SKM-1 treated with dmso at 0.1 percent for 144 hours (cell line): Measurements from ENCODE around the gene RNF4.
A peak's percentile ranks its signal among the peaks of the same experiment; 100 is the strongest.

ENCODE experiments used
- DNase-seq: peaks from one replicate; lab custom pipeline; 2025; ENCODE audit not compliant: unreplicated experiment; lab: John Stamatoyannopoulos, UW

RNF4 gene

DNA sequence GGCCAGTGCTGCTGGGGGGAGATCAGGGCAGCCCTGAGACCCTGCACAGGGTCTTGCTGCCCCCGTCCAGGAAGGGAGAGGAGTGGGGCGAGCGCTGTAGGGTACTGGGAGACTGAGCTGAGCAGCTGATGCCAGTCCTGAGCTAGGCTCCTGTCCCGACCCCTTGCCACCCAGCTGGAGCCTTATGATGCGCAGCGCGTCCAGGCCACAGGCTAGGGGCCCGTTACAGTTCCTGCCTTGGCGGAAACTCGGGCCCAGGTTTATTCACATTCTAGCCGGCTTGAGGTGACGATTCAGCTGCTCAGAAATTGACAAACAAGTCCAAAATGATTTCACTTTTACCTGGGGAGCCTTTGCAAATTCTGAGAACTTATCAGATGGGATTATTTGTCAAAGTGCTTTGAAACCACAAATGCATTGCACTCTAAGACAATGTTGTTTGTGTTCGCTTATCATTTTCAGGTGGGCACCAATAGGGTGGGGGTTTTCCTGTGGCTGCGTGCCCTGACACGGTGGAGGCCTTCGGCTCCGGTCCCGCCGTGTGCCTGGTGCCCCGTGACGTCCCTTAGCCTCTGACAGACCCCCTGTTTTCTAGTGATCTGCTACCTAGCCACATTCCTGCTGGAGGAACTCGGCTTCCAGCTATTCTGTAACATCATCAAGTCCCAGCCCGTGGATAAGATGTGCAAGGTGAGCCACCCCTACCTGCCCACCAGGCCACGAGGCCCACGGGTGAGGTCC lies 31.3 kb upstream of the RNF4 start:
- DNase-seq = no peak

DNA sequence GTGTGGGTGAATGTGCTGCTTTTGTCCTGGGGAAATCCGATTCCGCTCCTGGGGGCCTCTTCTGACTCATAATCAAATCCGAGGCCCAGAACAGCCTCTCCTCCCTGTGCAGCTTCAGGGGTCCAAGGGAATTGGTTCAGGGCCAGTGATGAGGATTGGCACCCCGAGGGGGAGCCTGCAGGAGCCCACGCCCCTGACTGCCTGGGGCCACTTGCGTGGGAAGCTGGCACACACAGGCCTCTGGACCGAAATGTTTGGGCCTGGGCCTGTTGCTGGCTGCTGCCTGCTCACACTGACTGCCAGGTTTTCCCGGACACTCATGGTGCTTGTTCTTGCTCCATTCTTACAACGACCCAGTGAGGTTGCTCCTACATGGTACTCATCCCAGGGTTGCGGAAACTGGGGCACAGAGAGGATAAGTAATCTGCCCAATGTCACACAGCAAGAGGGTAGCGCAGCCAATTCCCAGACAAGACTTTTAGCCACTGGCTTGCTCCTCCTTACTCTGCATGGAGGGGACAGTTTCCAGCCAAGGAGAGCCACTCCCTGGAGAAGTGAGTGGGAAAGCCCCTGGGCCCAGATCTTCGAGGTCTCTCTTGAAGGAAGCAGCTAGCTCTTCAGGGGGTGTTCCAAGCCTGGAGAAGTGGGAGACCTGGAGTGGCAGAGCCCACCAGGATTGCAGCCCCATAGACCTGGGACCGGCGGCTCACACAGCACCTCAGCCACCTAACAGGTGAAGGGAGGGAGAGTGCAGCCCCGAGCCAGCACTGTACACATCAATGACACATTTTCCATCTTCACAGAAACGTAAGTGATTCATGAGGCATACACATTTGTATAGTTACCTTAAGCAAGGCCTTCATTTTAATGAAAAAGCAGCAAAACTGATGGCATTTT lies 29.8 kb upstream of the RNF4 start:
- DNase-seq = no peak

DNA sequence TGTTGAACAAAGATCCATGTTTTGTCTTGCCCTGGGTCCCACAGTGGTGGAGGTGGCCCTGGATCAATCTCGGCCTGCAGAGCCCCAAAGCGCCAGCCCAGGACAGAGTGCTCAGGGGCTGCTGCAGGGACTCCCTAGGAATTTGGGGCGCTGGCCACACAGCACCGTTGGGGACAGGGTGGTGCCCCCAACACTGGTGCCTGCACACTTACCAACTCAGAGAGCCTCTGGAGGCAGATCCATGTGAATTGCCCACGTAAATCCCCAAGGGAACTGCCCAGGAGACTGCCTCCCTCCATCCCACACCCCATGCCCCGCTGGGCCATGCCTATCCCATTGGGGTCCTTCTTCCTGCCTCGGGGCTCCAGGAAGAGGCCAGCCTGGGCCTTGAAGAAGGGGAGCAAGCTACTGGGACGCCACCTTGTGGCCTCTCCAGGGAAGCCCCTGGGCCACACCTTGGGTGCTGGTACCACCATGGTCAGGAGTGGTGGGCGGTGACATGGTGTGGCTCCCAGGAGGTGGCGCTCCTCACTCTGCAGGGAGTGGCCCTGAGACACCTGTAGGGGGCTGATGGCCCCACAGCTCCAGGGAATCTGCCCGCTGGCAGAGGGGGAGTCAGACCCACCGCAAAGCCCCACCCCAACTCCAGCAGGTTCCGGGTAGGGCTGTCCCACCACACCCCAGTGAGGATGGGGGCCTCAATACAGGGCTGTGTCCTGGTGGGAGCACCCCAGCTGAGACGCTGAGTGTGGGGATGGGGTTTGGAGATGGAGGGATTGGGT lies 27.3 kb upstream of the RNF4 start:
- DNase-seq = peak; percentile 74

DNA sequence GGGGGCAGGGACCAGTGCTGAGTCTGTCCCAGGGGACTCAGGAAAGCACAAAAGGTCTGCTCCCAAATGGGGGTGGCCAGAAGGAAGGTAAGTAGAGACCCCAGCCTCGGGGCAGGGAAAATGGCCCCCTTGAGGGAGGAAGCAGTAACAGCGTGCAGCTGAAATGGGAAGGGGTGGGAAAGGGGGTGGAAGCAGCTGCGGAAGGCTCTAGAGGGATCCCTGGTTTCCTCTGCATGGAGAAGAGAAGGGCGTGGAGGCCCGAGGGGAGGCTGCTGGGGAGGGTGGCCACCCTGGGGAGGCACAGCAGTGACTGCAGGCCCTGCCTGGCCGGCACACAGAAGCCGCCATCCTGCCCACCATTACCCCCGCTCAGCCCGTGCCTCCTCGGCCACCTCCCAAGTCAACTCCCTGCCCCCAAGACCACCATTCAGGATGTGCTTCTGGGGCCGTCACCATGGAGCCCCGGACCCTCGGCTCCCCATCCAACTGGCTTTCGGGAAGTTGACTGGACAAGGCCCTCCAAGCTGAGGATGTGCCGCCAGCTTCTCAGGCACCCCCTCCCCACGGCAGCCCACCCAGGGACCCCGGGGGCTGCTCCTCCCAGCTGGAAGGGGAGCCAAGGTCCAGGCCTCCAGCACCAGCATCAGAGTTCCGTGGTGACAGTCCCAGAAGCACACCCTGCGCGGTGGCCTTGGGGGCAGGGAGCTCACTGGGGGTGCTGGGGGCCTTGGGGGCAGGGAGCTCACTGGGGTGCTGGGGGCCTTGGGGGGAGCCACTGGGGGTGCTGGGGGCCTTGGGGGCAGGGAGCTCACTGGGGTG lies 26.5 kb upstream of the RNF4 start:
- DNase-seq = no peak

DNA sequence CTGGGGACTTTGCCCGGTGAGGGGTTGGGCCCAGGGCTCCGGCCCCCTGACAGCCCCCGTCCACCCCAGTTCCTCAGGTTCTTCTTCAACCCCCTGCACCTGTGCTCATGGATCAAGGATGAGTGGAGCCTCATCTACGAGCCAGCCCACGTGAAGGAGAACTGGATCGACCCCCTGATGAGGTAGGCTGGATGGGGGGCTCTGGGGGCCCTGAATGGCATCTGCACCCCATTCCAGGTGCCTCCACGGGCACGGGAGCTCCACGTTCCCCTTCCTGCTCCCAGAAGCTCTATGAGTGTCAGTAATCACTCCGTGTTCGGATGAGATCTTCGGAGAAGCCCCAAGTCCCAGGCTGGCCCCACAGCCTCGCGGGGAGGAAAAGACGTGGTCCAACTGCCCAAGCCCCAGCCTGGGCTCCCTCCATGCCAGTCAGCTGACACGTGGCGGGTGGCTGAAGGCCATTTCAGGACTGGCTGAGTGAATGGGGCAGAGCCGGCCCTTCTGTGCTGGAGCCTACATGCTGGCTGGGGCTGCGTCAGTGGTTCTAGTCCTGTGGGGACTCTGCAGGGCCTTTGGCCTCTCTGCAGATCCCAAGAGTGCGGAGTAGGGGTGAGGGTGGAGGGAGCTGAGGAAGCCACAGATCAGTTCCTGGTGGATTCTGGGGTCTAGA lies 25.7 kb upstream of the RNF4 start:
- DNase-seq = no peak

DNA sequence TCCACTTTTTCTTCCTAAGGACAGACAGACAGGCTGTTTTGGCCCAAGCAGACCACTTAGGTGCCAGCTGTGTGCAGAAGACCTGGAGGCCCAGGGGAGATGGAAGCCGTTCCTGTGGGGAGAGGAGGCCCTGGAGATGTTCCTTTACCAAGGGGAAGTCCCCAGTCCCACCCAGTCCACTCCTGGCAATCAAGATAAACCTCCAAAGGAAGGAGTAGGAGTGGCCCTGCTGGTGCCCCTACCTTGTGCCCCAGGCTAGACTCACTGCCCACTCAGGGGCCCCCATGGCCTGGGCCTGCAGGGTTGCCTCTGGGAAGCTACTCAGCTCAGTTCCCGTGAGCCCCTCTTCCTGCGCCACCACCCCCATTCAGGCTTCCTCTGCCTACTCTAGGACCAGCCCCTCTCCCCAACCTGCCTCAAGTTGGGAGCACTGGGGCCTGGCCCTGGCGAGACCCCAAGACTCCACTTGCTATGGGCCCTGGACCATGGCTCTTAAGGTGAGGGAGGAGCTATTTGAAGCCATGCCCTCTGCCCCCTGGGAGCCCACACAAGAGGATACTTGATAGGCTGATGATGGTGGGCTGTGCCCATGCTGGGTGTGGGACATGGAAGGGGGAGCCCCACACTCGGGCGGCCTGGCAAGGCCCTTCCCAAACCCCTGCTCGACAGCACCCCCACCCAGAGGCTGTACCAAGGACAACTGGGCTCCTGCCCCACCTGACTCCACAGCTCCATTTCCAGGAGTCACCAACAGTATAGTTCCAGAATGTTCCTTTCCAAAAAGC lies 24.8 kb upstream of the RNF4 start:
- DNase-seq = no peak

DNA sequence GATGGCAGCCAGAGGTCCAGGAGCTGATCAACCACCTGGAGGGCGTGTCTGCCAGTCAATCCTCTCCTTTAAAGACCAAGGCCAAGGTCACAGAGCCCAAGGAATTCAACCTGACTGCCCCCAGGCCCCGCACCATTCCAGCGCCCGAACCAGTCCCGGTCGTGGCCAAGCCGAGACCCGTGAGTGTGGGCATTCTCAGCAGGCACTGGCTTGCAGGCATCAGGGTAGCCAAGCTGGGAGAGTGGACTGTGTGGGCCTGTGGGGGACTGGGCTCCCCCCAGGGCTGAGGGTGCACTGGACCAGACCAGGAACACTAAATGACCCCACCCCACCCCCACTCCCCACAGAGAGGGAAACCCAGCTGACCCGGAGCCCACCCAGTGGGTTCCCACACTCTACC lies 23.8 kb upstream of the RNF4 start:
- no peak for DNase-seq

DNA sequence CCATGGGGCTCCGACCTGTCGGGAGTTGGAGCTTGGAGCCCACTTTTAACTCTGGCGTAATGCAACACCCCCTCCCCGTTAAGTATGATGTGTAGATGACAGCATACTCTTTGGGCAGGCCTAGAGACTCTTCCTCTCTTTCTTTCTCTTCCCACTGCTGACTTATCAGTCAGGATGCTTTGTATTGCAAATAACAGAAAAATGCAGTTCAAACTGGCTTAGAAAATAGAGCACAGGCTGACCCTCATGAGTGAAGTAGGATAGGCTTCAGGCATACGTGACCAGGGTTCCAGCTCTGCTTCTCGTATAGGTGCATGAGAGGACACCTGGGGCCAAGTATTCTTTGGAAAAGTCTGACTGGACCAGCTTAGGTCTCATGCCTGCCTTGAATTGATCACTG lies 23.3 kb upstream of the RNF4 start:
- no peak for DNase-seq

DNA sequence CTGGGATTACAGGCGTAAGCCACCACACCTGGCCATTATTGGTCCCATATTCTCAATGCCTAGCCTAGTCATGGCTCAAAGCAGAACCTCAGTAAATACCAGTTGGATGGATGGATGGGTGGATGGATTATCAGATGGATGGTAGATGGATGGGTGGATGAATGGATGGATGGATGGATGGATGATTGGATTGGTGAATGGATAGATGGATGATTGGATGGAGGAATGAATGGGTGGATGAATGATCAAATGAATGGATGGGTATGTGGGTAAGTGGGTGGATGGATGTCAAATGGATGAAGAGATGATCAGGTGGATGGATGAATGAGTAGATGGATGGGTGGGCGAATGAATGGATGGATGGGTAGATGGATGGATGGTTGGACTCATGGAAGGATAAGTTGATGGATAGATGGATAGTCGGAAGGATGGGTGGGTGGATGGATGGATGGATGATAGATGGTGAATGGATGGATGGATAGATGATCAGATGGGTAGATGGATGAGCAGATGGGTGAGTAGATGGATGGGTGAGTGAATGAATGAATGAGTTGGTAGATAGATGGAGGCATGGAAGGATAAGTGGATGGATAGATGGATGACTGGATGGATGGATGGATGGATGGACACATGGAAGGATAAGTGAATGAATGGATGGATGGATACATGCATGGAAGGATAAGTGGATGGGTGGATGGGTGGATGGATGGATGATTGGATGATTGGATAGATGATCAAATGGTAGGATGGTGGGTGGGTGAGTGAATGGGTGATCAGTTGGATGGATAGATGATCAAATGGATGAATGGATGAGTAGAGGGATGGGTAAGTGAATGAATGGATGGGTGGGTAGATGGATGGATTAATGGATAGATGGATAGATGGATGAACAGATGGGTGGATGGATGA lies 22.0 kb upstream of the RNF4 start:
- no peak for DNase-seq

DNA sequence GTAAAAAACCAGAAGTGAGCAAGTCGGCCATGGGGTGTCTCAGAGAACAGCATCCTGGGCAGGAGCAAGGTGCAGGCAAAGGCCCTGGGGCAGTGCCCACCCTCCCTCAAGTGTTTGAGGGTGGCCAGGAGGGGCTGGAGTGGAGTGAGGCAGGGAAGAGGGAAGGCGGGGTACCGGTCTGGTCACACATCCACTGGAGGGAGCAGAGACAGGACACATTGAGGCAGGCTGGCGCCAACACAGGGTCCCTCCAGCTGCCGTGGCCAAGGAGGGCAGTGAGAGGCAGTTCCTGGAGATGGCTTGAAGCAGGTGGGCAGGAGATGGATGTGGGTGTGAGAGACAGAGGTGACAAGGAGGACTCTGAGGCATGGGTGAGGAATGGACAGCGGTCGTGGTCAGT lies 20.3 kb upstream of the RNF4 start:
- DNase-seq = no peak

DNA sequence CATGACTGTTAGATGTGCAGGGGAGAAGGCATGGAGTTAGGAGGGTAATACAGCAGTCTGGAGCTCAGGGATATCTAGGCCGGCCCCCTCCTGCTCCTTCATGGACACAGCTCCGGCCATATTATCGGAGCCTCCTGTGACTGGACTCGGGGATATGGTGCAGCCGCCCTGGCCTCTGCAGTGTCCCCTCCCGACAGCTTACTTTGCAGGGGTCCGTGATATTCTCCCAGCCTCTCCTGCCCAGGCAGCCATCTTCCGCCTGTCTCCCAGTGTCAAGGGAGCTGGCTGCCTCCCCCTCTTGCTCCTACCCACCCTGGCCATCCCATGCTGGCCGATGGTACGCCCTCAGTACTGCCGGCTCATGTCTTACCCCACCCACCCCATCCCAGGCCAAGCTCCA lies 19.9 kb upstream of the RNF4 start:
- no peak for DNase-seq

DNA sequence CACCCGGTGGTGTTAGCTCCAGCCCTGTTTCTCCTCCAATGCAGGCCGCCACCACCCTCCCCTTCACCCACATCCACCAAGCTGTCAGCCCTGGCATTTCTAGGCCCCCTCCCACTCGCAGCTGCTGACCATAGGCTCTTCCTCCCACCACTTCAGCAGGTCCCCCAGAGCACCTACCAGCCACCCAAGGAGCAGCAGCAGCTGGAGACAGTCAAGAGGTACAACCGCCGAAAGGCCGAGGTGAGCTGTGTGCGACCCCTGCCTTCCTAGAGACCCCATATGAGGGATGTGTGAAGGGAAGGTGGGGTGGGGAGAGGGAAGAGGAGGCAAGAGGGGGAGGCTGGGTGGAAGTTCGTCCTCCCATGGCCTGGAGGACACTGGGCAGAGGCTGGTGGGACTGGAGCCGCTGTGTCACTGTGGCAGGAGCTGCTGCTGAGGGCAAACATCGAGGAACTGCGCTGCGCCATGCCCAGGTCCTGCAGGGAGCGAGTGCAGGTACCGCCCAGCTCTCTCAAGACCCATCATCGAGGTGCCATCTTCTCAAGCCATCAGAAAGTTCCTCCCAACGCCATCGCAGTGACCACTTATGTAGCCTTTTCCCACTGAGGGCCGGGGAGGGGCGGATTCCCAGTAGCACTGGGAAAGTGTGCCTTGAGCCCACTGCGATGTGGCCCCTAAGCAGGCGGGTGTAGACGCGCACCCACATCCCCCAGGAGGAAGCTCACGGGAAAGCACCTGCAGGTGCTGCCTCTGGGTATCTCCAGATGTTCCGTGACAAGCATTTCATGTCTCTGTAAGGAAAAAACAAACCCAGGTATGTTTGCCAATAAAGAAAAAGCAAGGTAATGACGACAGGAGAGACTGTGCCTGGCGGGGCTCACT lies 19.2 kb upstream of the RNF4 start:
- DNase-seq = no peak

DNA sequence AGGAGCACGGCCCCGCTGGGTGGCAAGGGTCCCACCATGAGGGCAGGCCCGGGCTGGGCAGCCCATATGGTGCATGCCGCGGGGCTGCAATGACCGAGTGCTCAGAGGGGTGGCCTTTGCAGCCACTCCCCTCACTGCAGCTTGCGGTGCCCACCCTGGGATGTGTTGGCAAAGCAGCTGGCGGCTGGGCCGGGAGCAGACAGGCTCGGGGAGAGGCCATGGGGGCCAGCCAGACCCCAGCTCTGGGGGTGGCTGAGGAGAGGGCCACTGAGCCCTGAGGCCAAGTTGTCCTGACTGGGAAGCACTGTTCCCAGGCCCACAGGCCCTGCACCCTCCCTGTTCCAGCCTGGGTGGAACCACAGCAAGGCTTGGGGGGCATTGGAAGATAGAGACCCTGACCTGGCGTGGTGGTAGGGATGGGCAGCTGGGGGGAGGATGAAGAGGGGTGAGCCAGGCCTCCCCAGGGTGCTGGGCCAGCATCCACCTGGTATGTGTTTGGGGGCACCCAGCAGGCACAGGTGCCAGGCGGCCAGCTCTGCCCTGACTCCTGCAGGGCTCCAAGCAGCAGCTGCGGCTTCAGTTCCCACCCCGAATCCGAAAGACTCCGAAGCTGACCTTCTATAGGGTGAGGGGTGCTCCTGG lies 18.4 kb upstream of the RNF4 start:
- DNase-seq = no peak

DNA sequence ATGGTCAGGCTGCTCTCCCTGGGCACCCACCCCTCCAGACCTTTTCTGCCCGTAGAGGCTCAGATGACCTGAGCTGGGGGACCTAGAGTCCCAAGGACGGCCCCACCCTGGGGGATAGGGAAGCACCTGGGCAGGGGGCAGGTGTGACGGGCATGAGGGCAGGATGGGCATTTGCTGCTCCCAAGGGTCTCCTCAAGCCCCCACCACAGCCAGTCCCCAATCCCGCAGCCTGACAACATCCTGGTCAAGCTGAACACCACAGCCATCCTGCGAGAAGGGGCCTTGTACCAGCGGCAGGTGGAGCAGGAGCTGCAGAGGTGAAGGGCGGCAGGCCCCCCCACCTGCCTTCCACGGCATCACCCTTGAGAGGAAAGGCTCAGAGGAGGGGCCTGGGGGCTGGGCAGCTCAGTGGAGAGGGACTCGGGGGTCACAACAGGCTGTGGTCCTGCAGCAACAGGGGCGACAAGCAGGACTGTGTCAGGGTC lies 17.8 kb upstream of the RNF4 start:
- no peak for DNase-seq

DNA sequence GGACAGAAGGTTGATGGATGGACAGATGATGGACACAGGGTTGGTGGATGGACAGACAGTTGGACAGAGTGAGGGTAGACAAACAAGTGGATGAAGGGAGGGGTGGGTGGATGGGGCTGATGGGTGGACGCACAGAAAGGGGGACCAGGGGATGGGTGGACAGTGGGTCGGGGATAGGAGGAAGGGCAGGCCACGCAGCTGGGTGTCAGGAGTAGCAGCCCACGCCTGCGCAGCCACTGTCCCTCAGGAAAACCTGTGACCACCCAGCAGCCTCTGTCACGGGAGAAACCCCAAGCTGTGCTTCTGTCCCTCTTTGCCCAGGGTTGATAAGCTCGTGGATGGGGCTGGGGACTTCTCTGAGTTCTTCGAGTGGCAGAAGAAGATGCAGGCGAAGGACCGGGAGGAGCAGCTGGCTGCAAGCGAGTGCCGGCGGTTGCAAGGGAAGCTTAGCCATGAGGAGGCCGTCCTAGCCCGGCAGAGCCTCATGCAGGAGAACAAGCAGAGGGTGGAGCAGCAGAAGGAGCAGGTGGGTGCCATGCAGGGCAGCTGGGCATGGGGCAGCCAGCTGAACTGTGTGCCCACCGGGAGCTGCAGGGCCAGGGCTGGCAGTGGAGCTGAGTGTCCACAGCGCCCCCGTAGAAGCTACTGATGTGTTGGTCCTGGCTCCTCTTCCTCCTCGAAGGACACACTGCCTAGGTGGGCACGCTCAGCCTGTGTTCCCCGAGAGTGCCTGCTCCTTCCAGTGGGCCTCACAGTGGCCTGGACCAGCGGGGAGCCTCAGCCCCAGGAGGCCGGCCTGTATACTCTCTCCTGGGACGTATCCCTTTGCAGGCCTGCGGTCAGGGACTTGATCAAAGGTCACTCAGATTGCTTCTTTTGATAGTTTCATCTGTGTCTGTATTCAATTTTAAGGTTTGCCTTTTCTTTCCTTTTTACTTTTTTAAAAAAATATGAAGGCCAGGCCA lies 16.8 kb upstream of the RNF4 start:
- DNase-seq = no peak
